Measurements from ENCODE around the gene APBA1. TPM values are rescaled to one million over a fixed set of nuclear protein-coding genes. Genes with fewer than 3 reads are reported as not detected.
A peak's percentile ranks its signal among the peaks of the same experiment; 100 is the strongest.

The APBA1 gene
- total RNA-seq, 1 experiment from 2014 or later = 0.34 TPM

DNA sequence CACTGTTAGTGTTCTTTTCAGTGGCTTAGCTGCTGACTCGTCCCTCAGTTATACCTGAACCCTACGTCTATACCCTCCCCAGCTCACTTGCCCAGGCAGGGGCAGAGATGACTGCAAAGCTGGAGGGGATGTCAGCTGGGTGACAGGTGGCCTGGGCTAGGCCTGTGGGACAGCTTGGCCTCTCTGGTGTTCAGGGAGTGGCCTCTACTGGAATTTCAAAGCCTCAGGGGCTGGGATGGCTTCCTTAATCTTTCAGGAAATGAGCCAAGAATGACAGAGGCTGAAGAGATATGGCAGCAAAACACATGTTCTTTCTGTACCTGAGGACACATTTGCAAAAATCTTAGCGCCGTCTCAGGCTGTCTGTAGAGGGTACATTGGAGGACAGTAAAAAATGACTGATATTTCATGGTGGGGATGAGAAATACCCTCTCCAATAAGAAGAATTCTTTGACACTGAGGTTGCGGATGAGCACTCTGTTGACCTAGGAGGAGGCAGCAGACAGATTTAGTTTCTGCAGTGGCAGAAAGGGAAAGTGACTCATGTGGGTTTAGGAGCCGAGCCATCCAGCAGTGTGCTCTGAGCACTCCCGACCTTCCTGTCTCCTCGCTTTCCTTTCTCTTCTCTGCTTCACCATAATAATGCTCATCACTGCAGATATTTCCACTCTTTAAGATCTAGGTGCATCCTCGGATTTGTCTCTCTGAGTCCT is 292.7 kb downstream of the APBA1 start:
- Histone ChIP-seq H3K36me3 (ENCODE audit: control insufficient read depth, insufficient read depth, low read length) (no peaks in the 10 kb centered on the region), H3K9me3 (no peaks in the 10 kb centered on the region), H3K27me3 (replicated peaks; ENCODE audit: control insufficient read depth, insufficient read depth, low read length) (no peaks in the 10 kb centered on the region), H3K4me1 (no peaks in the 10 kb centered on the region), H3K4me3 (ENCODE audit: low read depth, low read length) (no peak overlapping the region)
- TF ChIP-seq, protein P1, sequence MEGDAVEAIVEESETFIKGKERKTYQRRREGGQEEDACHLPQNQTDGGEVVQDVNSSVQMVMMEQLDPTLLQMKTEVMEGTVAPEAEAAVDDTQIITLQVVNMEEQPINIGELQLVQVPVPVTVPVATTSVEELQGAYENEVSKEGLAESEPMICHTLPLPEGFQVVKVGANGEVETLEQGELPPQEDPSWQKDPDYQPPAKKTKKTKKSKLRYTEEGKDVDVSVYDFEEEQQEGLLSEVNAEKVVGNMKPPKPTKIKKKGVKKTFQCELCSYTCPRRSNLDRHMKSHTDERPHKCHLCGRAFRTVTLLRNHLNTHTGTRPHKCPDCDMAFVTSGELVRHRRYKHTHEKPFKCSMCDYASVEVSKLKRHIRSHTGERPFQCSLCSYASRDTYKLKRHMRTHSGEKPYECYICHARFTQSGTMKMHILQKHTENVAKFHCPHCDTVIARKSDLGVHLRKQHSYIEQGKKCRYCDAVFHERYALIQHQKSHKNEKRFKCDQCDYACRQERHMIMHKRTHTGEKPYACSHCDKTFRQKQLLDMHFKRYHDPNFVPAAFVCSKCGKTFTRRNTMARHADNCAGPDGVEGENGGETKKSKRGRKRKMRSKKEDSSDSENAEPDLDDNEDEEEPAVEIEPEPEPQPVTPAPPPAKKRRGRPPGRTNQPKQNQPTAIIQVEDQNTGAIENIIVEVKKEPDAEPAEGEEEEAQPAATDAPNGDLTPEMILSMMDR (IDR thresholded peaks at IDR 0.05; ENCODE audit: insufficient read depth in 1 of 2, low read depth in 1 of 2, low read length in 1 of 2, severe bottlenecking in 1 of 2, unreplicated experiment in 1 of 2) = no peak
- Mint-ChIP-seq H3K36me3 (ENCODE audit: insufficient read depth, unreplicated experiment) (no peaks in the 10 kb centered on the region), H3K9me3 (ENCODE audit: unreplicated experiment) (no peaks in the 10 kb centered on the region), H3K27me3 (ENCODE audit: insufficient read depth, unreplicated experiment) (no peaks in the 10 kb centered on the region), H3K4me3 (ENCODE audit: unreplicated experiment) (no peak overlapping the region), H3K27ac (ENCODE audit: unreplicated experiment) (no peak overlapping the region), H3K4me1 (ENCODE audit: low read depth, unreplicated experiment) (no peaks in the 10 kb centered on the region)
- POLR2A ChIA-PET = interaction anchor here (0.6 kb wide), 1 partner anchor 958 kb away, joined by 3 read pairs; no protein-coding TSS in a partner anchor
- CTCF ChIA-PET = no interaction called here
- DNase-seq = peak in 1 of 2 experiments; percentile 34
- intact Hi-C loops (cut with micrococcal nuclease; ENCODE audit: unreplicated experiment) = no loop called here
- no TSS peak for BruUV-seq (replicated peaks)

DNA sequence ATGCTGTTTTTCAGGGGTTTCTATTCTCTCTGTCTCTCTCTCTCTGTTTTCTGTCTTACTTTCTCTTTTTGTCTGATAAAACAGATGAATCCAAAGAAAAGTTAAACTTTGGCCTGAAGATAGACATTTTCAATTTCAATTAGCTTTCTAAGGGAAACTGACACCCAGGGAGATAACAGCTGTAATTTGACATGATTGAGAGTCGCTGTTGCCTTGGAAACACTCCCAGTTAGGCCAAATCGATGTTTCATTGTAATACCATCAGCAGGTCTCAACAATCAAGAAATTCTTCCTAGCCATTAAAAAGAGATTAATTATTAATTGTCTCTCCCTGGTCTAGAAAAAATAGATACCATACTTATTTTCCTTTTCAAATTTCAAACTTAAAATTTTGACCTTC is 294.2 kb downstream of the APBA1 start:
- CTCF ChIA-PET = no interaction called here
- no peak overlapping the region for H3K4me3 Mint-ChIP-seq (ENCODE audit: unreplicated experiment)
- Histone ChIP-seq H3K9me3 (no peaks in the 10 kb centered on the region), H3K4me3 (ENCODE audit: low read depth, low read length) (no peak overlapping the region), H3K4me1 (no peaks in the 10 kb centered on the region), H3K27me3 (replicated peaks; ENCODE audit: control insufficient read depth, insufficient read depth, low read length) (no peaks in the 10 kb centered on the region), H3K36me3 (ENCODE audit: control insufficient read depth, insufficient read depth, low read length) (no peaks in the 10 kb centered on the region)
- intact Hi-C loops (cut with micrococcal nuclease; ENCODE audit: unreplicated experiment) = no loop called here
- H3K27ac Mint-ChIP-seq (ENCODE audit: unreplicated experiment) = no peak overlapping the region
- H3K27me3 Mint-ChIP-seq (ENCODE audit: insufficient read depth, unreplicated experiment) = no peaks in the 10 kb centered on the region
- no peaks in the 10 kb centered on the region for H3K4me1 Mint-ChIP-seq (ENCODE audit: low read depth, unreplicated experiment)
- H3K9me3 Mint-ChIP-seq (ENCODE audit: unreplicated experiment) = no peaks in the 10 kb centered on the region
- DNase-seq = no peak
- POLR2A ChIA-PET = no interaction called here
- TF ChIP-seq, protein P1 (IDR thresholded peaks at IDR 0.05; ENCODE audit: insufficient read depth in 1 of 2, low read depth in 1 of 2, low read length in 1 of 2, severe bottlenecking in 1 of 2, unreplicated experiment in 1 of 2) = no peak
- H3K36me3 Mint-ChIP-seq (ENCODE audit: insufficient read depth, unreplicated experiment) = no peaks in the 10 kb centered on the region
- no TSS peak for BruUV-seq (replicated peaks)

Other genes with a start within 250 kb of the APBA1 start
- 16.5 and 17.4 TPM in 2 replicates for gene PTAR1, start 87.6 kb upstream of the APBA1 start, total RNA-seq (2022)
- gene CFAP95, start 148.4 kb upstream of the APBA1 start, total RNA-seq (2022) = not detected in 2 replicates